PC-9 (cell line): ENCODE measurements around the gene GFER. TPM values are rescaled to one million over a fixed set of nuclear protein-coding genes. Genes with fewer than 3 reads are reported as not detected.

Experiments used
- BruUV-seq: library from RNA; stranded (reverse); fragments of 400-500 nt; replicated peaks from 2 replicates; lab custom pipeline; 2021; lab: Mats Ljungman, UMichigan
- CTCF ChIA-PET: fragments of 300-600 bp; sonication (Branson Sonifier 250); formaldehyde crosslinking; loops from one replicate; lab custom pipeline; 2022; ENCODE audit warnings: antibody characterized with exemption; lab: Charles Lee
- POLR2A ChIA-PET: fragments of 300-600 bp; sonication (Branson Sonifier 250); formaldehyde crosslinking; loops from one replicate; lab custom pipeline; 2022; ENCODE audit warnings: antibody characterized with exemption; ENCODE audit not compliant: unreplicated experiment; lab: Charles Lee
- DNase-seq, 2 experiments: peaks; one replicate each; pipeline versions ENCODE4 v3.0.0 to v3.0.0-alpha.2; 2015 to 2022; ENCODE audit warnings: mixed read lengths in 1 of 2
- H2AFZ ChIP-seq: fragments of 200-600 bp; sonication (generic); 2 replicates; pipeline ENCODE4 v1.8.1; 2017; ENCODE audit warnings: antibody characterized with exemption
- H3F3A ChIP-seq: fragments of 200-600 bp; sonication (generic); 2 replicates; pipeline ENCODE4 v1.8.1; 2017; ENCODE audit warnings: antibody characterized with exemption, mild to moderate bottlenecking, low read depth; ENCODE audit not compliant: insufficient read depth
- H3K27ac ChIP-seq: fragments of 200-600 bp; sonication (generic); 2 replicates; pipeline ENCODE4 v1.6.1; 2016; ENCODE audit warnings: mixed run types
- H3K27me3 ChIP-seq: fragments of 200-600 bp; sonication (generic); 2 replicates; pipeline ENCODE4 v1.6.1; 2016; ENCODE audit warnings: low read depth, mixed run types; ENCODE audit not compliant: insufficient read depth
- H3K36me3 ChIP-seq: fragments of 200-600 bp; sonication (generic); 2 replicates; pipeline ENCODE4 v1.6.1; 2016; ENCODE audit warnings: low read depth, mixed run types
- H3K4me1 ChIP-seq: fragments of 200-600 bp; sonication (generic); replicated peaks from 2 replicates; pipeline ENCODE4 v1.6.1; 2016; ENCODE audit warnings: mixed run types; ENCODE audit not compliant: insufficient read depth
- H3K4me2 ChIP-seq: fragments of 200-600 bp; sonication (generic); 2 replicates; pipeline ENCODE4 v1.6.1; 2017; ENCODE audit warnings: mixed run types
- H3K4me3 ChIP-seq: fragments of 200-600 bp; sonication (generic); 2 replicates; pipeline ENCODE4 v1.6.1; 2016; ENCODE audit warnings: mixed run types
- H3K79me2 ChIP-seq: fragments of 200-600 bp; sonication (generic); 2 replicates; pipeline ENCODE4 v1.6.1; 2017; ENCODE audit warnings: low read depth, mixed run types
- H3K9me2 ChIP-seq: fragments of 200-600 bp; sonication (generic); 2 replicates; pipeline ENCODE4 v1.8.1; 2017; ENCODE audit warnings: mild to moderate bottlenecking; ENCODE audit not compliant: insufficient read depth
- H3K9me3 ChIP-seq: fragments of 200-600 bp; sonication (generic); 2 replicates; pipeline ENCODE4 v1.8.1; 2016; ENCODE audit warnings: low read depth; ENCODE audit not compliant: insufficient read depth
- H4K20me1 ChIP-seq: fragments of 200-600 bp; sonication (generic); 2 replicates; pipeline ENCODE4 v1.8.1; 2017; ENCODE audit not compliant: insufficient read depth
- CTCF ChIP-seq: fragments of 200-600 bp; sonication (generic); conservative IDR thresholded peaks from 2 replicates; pipeline ENCODE4 v1.6.1; 2017; ENCODE audit warnings: mixed run types, antibody characterized with exemption, mild to moderate bottlenecking, moderate library complexity
- EZH2 ChIP-seq: fragments of 200-600 bp; sonication (generic); IDR thresholded peaks from 2 replicates; pipeline ENCODE4 v1.8.0; 2017; ENCODE audit warnings: antibody characterized with exemption, low read depth
- intact Hi-C: fragments of 100-400 bp; cut with micrococcal nuclease; formaldehyde crosslinking; loops from one replicate; pipeline ENCODE4 v1.10.0; 2022; ENCODE audit not compliant: unreplicated experiment
- total RNA-seq: library from RNA; stranded (reverse); gene quantifications from 2 replicates; pipeline ENCODE4 v1.2.3, GENCODE V29; 2021

Gene GFER
- total RNA-seq, 1 experiment from 2014 or later: 59.7 TPM

GRCh38 chr16:2034696-2035430 is 50.9 kb downstream of the GFER start:
- intact Hi-C loops: loop anchor here (1.0 kb wide), 1 partner anchor 8 kb away; no protein-coding TSS in a partner anchor
- H3K27ac ChIP-seq: no peak overlapping the region
- no peak overlapping the region for H2AFZ ChIP-seq
- peaks cover 15% of the 10 kb centered on the region for H3K4me1 ChIP-seq
- no peaks in the 10 kb centered on the region for H3K9me3 ChIP-seq
- ChIA-PET POLR2A (interaction anchor here (0.6 kb wide), 2 partner anchors 70 to 180 kb away, joined by 3 read pairs; partner anchors contain the start of genes PGP and RPS2), CTCF (no interaction called here)
- no peak for DNase-seq
- no peaks in the 10 kb centered on the region for H3K36me3 ChIP-seq
- no peak overlapping the region for H3K4me3 ChIP-seq
- peaks cover 3% of the 10 kb centered on the region; the same call in 1 of the 2 replicates for H3F3A ChIP-seq
- BruUV-seq: TSS peak; percentile 69
- TF ChIP-seq CTCF (no peak), EZH2 (no peak)
- no peaks in the 10 kb centered on the region for H4K20me1 ChIP-seq
- H3K4me2 ChIP-seq: no peak overlapping the region
- no peaks in the 10 kb centered on the region for H3K79me2 ChIP-seq
- no peaks in the 10 kb centered on the region for H3K9me2 ChIP-seq
- no peaks in the 10 kb centered on the region for H3K27me3 ChIP-seq

GRCh38 chr16:2035431-2036199 is 51.6 kb downstream of the GFER start:
- intact Hi-C loops: loop anchor here (1.0 kb wide), 1 partner anchor 8 kb away; no protein-coding TSS in a partner anchor
- no peak overlapping the region for H3K4me2 ChIP-seq
- H3K9me2 ChIP-seq: no peaks in the 10 kb centered on the region
- peaks cover 23% of the 10 kb centered on the region for H3K4me1 ChIP-seq
- H3K36me3 ChIP-seq: no peaks in the 10 kb centered on the region
- TF ChIP-seq EZH2: no peak
- no peak for TF ChIP-seq CTCF
- H3K9me3 ChIP-seq: no peaks in the 10 kb centered on the region
- no peaks in the 10 kb centered on the region for H3K27me3 ChIP-seq
- no TSS peak for BruUV-seq
- H4K20me1 ChIP-seq: no peaks in the 10 kb centered on the region
- CTCF ChIA-PET: interaction anchor here (0.7 to 0.8 kb wide), 2 partner anchors 12 to 58 kb away, joined by 3 read pairs; partner anchors contain the start of genes NTHL1 and TSC2
- POLR2A ChIA-PET: interaction anchor here (0.6 to 0.7 kb wide), 4 partner anchors 43 to 179 kb away, joined by 3 read pairs; partner anchors contain the start of genes PGP, RPS2 and TBL3
- H3K4me3 ChIP-seq: no peak overlapping the region
- H3F3A ChIP-seq: peaks cover 10% of the 10 kb centered on the region
- no peaks in the 10 kb centered on the region for H3K79me2 ChIP-seq
- peak in 1 of 2 experiments; percentile 97 for DNase-seq
- no peak overlapping the region for H3K27ac ChIP-seq
- no peak overlapping the region for H2AFZ ChIP-seq
